SK-N-SH treated with all-trans-retinoic acid at 6 μM for 48 hours (cell line): ENCODE data around the gene ASTN2.
A peak's percentile ranks its signal among the peaks of the same experiment; 100 is the strongest.

ENCODE experiments used
- ATAC-seq: fragments of 200-7000 bp; cut with Tn5 transposase; 3 replicates; pipeline ENCODE4 v1.9.1; 2020; ENCODE audit warnings: mild to moderate bottlenecking, moderate library complexity
- ARNTL ChIP-seq: fragments of 450-650 bp; formaldehyde crosslinking; IDR thresholded peaks from 2 replicates; pipeline ENCODE4 v1.5.0; 2020; ENCODE audit warnings: low read depth, mild to moderate bottlenecking, moderate library complexity, borderline replicate concordance
- BACH2 ChIP-seq: fragments of 250-450 bp; sonication (Bioruptor Pico); IDR thresholded peaks from 2 replicates; pipeline ENCODE4 v1.9.0; 2021; ENCODE audit warnings: mild to moderate bottlenecking, borderline replicate concordance
- CSDC2 ChIP-seq: fragments of 250-450 bp; sonication (Bioruptor Pico); IDR thresholded peaks from 2 replicates; pipeline ENCODE4 v1.5.0; 2020; ENCODE audit warnings: mild to moderate bottlenecking, moderate library complexity
- CSRNP3 ChIP-seq: fragments of 250-450 bp; sonication (Bioruptor Pico); IDR thresholded peaks from 2 replicates; pipeline ENCODE4 v1.5.1; 2021; ENCODE audit warnings: mild to moderate bottlenecking, moderate library complexity
- ESRRG ChIP-seq: fragments of 250-450 bp; sonication (Bioruptor Pico); IDR thresholded peaks from 2 replicates; pipeline ENCODE4 v1.6.1; 2021; ENCODE audit warnings: mild to moderate bottlenecking
- GLIS3 ChIP-seq: fragments of 250-450 bp; sonication (Bioruptor Pico); IDR thresholded peaks from 2 replicates; pipeline ENCODE4 v1.5.0; 2020; ENCODE audit warnings: mild to moderate bottlenecking, moderate library complexity
- ISL1 ChIP-seq: fragments of 250-450 bp; sonication (Bioruptor Pico); IDR thresholded peaks from 2 replicates; pipeline ENCODE4 v2.1.2; 2022; ENCODE audit warnings: mild to moderate bottlenecking, moderate library complexity
- OSR1 ChIP-seq: fragments of 250-450 bp; sonication (Bioruptor Pico); IDR thresholded peaks from 2 replicates; pipeline ENCODE4 v1.8.0; 2022; ENCODE audit warnings: moderate library complexity, mild to moderate bottlenecking, inconsistent platforms
- PATZ1 ChIP-seq: fragments of 250-450 bp; sonication (Bioruptor Pico); IDR thresholded peaks from 2 replicates; pipeline ENCODE4 v1.8.0; 2020; ENCODE audit warnings: mild to moderate bottlenecking, moderate library complexity, borderline replicate concordance
- POU6F1 ChIP-seq: fragments of 250-450 bp; sonication (Bioruptor Pico); IDR thresholded peaks from 2 replicates; pipeline ENCODE4 v1.8.0; 2021; ENCODE audit warnings: low read depth, mild to moderate bottlenecking, moderate library complexity, borderline replicate concordance
- RARB ChIP-seq: fragments of 250-450 bp; sonication (Bioruptor Pico); IDR thresholded peaks from 2 replicates; pipeline ENCODE4 v1.8.0; 2021; ENCODE audit warnings: mild to moderate bottlenecking, moderate library complexity
- SNAI2 ChIP-seq: fragments of 250-450 bp; sonication (Bioruptor Pico); IDR thresholded peaks from 2 replicates; pipeline ENCODE4 v1.5.0; 2020; ENCODE audit warnings: mild to moderate bottlenecking, moderate library complexity
- TCF4 ChIP-seq: fragments of 250-450 bp; sonication (Bioruptor Pico); IDR thresholded peaks from 2 replicates; pipeline ENCODE4 v1.8.0; 2021; ENCODE audit warnings: mild to moderate bottlenecking, moderate library complexity, borderline replicate concordance
- TSHZ2 ChIP-seq: fragments of 250-450 bp; sonication (Bioruptor Pico); IDR thresholded peaks from 2 replicates; pipeline ENCODE4 v1.5.0; 2020; ENCODE audit warnings: mild to moderate bottlenecking, moderate library complexity
- ZFP3 ChIP-seq: fragments of 250-450 bp; sonication (Bioruptor Pico); IDR thresholded peaks from 2 replicates; pipeline ENCODE4 v1.5.0; 2020; ENCODE audit warnings: mild to moderate bottlenecking, moderate library complexity
- ZFP30 ChIP-seq: fragments of 450-650 bp; formaldehyde crosslinking; IDR thresholded peaks from 2 replicates; pipeline ENCODE4 v1.5.0; 2022; ENCODE audit warnings: mild to moderate bottlenecking, moderate library complexity
- ZNF565 ChIP-seq: fragments of 450-650 bp; formaldehyde crosslinking; conservative IDR thresholded peaks from 2 replicates; pipeline ENCODE4 v1.5.0; 2020; ENCODE audit warnings: low read depth, mild to moderate bottlenecking, moderate library complexity
- ZNF70 ChIP-seq: fragments of 450-650 bp; formaldehyde crosslinking; IDR thresholded peaks from 2 replicates; pipeline ENCODE4 v1.5.0; 2020; ENCODE audit warnings: mild to moderate bottlenecking, moderate library complexity
- ZNF8 ChIP-seq: fragments of 450-650 bp; formaldehyde crosslinking; IDR thresholded peaks from 2 replicates; pipeline ENCODE4 v1.5.0; 2020; ENCODE audit warnings: mild to moderate bottlenecking, moderate library complexity

Gene ASTN2

GRCh38 chr9:117189121-117189520 lies 225.7 kb downstream of the ASTN2 start:
- no peak for ATAC-seq
- TF ChIP-seq ZFP30 (CRISPR knock-in tag) (no peak), CSRNP3 (CRISPR knock-in tag) (no peak), OSR1 (CRISPR knock-in tag) (no peak)

GRCh38 chr9:117188394-117188793 lies 226.5 kb downstream of the ASTN2 start:
- TF ChIP-seq ISL1 (CRISPR knock-in tag) (no peak), ZNF8 (CRISPR knock-in tag) (no peak), SNAI2 (no peak), CSRNP3 (CRISPR knock-in tag) (no peak), CSDC2 (CRISPR knock-in tag) (no peak), ZFP30 (CRISPR knock-in tag) (no peak), RARB (CRISPR knock-in tag) (no peak), ZNF70 (CRISPR knock-in tag) (no peak), ZNF565 (no peak), ZFP3 (no peak), TSHZ2 (CRISPR knock-in tag) (no peak), POU6F1 (CRISPR knock-in tag) (no peak), ARNTL (CRISPR knock-in tag) (no peak), ESRRG (CRISPR knock-in tag) (no peak)
- ATAC-seq: no peak

GRCh38 chr9:117187498-117187897 lies 227.4 kb downstream of the ASTN2 start:
- no peak for ATAC-seq
- TF ChIP-seq RARB (CRISPR knock-in tag): no peak
- no peak for TF ChIP-seq ZNF70 (CRISPR knock-in tag)
- TF ChIP-seq SNAI2: no peak
- no peak for TF ChIP-seq ZFP3
- no peak for TF ChIP-seq BACH2
- TF ChIP-seq ARNTL (CRISPR knock-in tag): no peak
- TF ChIP-seq GLIS3 (CRISPR knock-in tag): no peak

- ATAC-seq: peak; percentile 44; the same call in 1 of the 3 replicates
- TF ChIP-seq ISL1 (CRISPR knock-in tag): peak; percentile 47; the same call in 1 of the 2 replicates
- TF ChIP-seq TCF4 (CRISPR knock-in tag): peak; percentile 33; the same call in 1 of the 2 replicates
- no peak for TF ChIP-seq RARB (CRISPR knock-in tag)
- TF ChIP-seq PATZ1 (CRISPR knock-in tag): no peak
- TF ChIP-seq BACH2: no peak
- TF ChIP-seq TSHZ2 (CRISPR knock-in tag): peak; percentile 68; the same call in 1 of the 2 replicates
- no peak for TF ChIP-seq GLIS3 (CRISPR knock-in tag)
- TF ChIP-seq ZFP30 (CRISPR knock-in tag): no peak
- TF ChIP-seq, all 23 proteins: peak for 3
Measured at GRCh38 chr9:117184173-117184572, 230.7 kb downstream of the ASTN2 start.
